ENCODE data around the gene GALNT13.

The GALNT13 gene

GRCh38 chr2:153944800-153945199, 73.1 kb downstream of the GALNT13 start:
- no peak for DNase-seq (ENCODE audit: low read depth)

GRCh38 chr2:153946036-153946435, 74.3 kb downstream of the GALNT13 start:
- no peak for DNase-seq (ENCODE audit: low read depth)

GRCh38 chr2:153953761-153954160, 82.0 kb downstream of the GALNT13 start:
- no peak for DNase-seq (ENCODE audit: low read depth)

GRCh38 chr2:153963256-153963655, 91.5 kb downstream of the GALNT13 start:
- DNase-seq (ENCODE audit: low read depth), result no peak

- no peak for DNase-seq (ENCODE audit: low read depth)
These were observed 95.7 kb downstream of the GALNT13 start for GRCh38 chr2:153967248-153967973.

DNA sequence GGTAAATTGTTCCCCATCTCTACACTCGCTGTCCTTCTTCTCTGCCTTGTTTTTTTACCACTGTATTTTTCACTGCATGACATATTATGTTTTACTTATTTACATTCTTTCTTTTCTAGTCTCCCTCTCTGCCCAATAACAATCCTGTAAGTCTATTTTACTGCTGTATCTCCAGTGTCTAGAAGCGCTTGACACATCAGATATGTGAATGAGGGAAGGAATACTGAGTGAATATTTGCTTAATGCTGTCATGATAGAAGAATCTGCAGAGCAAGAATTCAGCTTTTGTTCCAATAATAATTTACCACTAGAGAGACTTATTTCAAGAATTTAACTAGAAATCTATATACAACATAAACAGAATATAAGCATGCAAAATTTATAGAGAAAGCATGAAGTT, 99.5 kb downstream of the GALNT13 start:
- no peak for DNase-seq (ENCODE audit: low read depth)

DNA sequence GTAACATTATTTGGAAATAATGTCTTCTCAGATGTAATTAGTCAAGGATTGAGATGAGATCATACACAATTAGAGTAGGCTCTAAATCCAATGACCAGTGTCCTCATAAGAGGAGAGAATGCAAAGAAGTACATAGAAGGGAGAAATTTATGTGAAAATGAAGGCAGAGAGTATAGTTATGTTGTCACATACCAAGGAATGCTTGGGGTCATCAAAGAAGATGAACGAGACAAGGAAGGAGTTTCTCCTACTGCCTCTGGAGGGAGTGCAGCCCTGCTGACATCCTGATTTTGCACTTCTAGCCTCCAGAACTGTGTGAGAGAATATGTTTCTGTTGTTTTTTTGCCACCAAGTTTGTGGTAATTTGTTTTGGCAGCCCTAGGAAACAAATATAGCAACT, 100.1 kb downstream of the GALNT13 start:
- no peak for DNase-seq (ENCODE audit: low read depth)

GRCh38 chr2:153972412-153972811, 100.7 kb downstream of the GALNT13 start:
- no peak for DNase-seq (ENCODE audit: low read depth)

DNA sequence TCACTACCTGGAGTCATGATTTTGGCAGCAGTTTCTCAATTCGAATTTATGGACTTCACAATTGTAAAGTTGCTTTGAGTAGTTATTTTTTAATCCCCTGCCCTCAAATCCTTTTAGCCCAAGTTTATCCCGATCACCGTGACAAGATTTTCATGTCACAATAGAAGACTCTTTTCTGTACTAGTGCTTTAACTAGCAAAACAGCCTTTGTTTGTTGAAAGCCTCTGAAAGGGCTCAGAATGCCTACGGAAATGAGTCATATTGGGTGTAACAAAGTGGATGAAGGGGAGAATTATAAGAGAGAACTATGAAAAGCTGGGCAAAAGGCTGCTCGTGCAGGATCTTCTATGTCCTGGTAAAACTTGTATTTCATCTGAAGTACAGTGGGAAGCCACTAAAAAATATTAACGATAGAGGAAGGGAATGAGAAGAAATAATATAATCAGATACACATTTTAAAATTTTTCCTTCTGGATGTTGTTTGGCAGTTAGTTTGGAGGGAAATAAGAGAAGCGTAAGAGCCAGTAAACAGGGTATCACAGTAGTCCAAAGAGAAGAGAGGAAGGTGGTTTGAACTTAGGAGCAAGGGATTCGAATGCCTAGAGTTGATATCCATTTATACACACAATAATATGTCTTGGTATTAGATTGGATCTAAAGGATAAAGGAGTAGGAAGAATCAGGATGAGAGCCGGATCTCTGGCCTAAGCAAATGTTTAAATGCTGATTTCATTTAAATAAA, 114.9 kb downstream of the GALNT13 start:
- DNase-seq (ENCODE audit: low read depth), result no peak

DNA sequence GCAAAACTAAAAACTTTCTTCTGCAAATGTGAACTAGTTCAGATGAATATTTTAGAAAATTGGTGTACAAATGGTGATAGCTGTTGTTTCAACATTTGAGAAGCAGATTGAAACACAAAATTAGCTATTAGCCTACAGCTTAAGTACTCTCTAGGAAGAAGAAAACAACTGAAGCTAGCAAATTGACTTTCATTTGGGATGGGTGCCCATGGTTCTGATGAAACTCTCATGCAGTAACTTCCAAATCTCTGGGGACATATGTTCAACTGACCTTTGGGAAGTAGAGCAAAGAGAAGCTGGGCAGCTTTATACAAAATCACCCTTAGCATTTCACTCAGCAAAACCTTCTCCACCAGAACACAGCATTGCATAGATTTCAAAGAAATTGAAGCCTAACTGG, 119.0 kb downstream of the GALNT13 start:
- DNase-seq (ENCODE audit: low read depth), result no peak

GRCh38 chr2:154013514-154013913, 141.8 kb downstream of the GALNT13 start:
- no peak for DNase-seq (ENCODE audit: low read depth)

GRCh38 chr2:154015233-154015632, 143.5 kb downstream of the GALNT13 start:
- DNase-seq (ENCODE audit: low read depth), result no peak

- DNase-seq (ENCODE audit: low read depth), result no peak
These were observed 157.8 kb downstream of the GALNT13 start for GRCh38 chr2:154029504-154029903.

DNA sequence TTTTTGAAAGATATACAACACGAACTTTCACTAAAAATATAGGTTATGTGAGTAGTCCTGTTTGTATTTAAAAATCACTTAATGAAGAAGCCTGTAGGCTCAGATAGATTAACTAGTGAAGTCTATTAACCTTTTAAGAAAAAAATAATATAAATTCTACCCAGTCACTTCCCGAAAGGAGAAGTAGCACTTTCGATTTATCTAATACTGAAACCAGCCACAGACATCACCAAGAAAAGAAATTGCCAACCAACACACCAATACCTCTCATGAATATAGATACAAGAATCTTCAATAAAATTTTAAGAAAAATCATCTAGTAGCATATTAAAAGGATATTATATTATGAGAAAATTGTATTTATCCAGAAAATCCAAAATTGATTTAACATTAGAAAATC, 160.5 kb downstream of the GALNT13 start:
- no peak for DNase-seq (ENCODE audit: low read depth)

DNA sequence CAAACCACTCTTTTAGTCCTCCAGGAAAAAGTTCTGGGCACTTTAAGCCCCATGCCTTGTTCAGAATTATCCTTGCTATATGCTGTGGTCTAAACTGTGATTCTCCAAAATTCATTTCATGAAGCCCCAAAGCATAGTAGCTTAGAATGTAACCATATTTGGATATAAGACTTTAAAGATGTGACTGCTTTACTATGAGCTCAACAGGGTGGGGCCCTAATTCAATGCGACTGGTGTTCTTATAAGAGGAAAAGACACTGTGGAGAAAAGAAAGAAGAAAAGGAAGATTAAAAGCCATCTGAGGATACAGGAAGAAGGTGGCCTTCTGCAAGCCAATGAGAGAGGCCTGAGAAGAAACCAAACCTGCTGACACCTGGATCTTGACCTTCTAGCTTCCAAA, 174.8 kb downstream of the GALNT13 start:
- DNase-seq (ENCODE audit: low read depth), result no peak

DNA sequence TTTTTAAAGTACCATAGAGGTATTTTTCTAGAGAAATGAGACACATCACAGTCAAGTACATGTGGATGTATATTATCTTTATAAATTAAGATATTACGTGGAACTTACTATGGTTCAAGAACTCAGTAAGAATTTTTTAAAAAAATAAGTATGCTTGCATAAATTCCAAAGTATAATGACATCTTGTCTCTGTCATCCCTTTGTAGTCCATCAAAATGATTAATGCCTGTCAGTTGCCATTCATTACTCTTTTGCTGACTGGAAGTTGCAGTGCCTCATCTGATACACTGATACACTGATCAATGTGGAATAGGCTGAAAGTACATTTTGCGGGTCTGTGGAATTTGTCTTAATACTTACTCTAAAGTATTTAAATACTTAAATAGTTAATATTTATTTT, 177.2 kb downstream of the GALNT13 start:
- no peak for DNase-seq (ENCODE audit: low read depth)

- DNase-seq (ENCODE audit: low read depth), result no peak
These were observed 177.8 kb downstream of the GALNT13 start for GRCh38 chr2:154049561-154049960.

- no peak for DNase-seq (ENCODE audit: low read depth)
These were observed 195.4 kb downstream of the GALNT13 start for GRCh38 chr2:154067124-154067523.

DNA sequence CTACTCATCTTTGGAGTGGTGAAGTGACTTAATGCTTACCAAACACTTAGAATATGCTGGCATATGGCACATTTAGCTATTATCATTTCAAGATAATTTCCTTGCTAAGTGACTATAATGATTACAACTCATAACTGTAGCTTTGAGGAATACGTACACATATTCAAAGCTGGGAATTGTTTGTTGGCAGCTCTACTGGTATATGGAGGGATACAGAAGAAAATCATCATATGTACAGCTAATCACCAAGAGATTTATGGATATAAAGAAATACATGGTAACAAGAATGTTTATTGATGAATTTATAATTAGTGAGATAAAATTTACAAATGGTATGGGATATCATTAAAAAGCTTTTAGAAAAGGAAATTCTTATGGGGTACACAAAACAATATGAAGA, 207.2 kb downstream of the GALNT13 start:
- no peak for DNase-seq (ENCODE audit: low read depth)

- no peak for DNase-seq (ENCODE audit: low read depth)
These were observed 220.8 kb downstream of the GALNT13 start for GRCh38 chr2:154092571-154092970.

- no peak for DNase-seq (ENCODE audit: low read depth)
These were observed 222.1 kb downstream of the GALNT13 start for GRCh38 chr2:154093856-154094255.

DNA sequence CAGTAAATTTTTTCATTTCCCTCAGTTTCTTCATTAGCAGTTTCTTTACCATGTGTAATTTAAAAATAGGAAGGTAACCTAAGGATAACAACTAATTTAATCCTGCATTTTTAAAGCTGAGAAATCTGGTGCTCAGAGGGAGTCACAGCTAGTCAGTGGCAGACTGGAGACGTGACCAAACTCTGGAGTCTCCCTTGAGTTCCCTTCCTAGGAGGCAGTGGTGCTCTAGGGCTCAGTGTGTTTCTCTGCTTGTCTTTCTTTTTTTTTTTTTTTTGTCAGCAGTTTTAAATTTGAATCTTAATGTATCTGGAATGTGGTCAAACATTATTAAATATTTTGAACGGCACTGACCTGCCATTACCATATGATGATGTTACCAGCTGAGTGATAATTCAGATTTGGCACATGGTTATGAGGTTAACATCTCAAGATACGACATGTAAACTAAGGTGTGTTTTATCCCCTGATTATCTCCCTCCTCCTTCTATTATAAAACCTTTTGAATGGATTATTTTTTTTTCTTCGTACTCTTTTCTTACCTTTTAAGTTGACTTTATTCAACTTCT, 226.2 kb downstream of the GALNT13 start:
- no peak for DNase-seq (ENCODE audit: low read depth)

- no peak for DNase-seq (ENCODE audit: low read depth)
These were observed 249.0 kb downstream of the GALNT13 start for GRCh38 chr2:154120706-154121105.
